ENCODE data around the gene DCUN1D4.
A peak's percentile ranks its signal among the peaks of the same experiment; 100 is the strongest.

The DCUN1D4 gene

GRCh38 chr4:51853027-51853682 is 10.2 kb downstream of the DCUN1D4 start:
- Histone ChIP-seq H3K27ac (replicated peaks) (no peak overlapping the region), H3K4me3 (replicated peaks; ENCODE audit: insufficient read depth, low read length) (no peak overlapping the region), H3K27me3 (ENCODE audit: insufficient read depth, poor library complexity, severe bottlenecking) (no peaks in the 10 kb centered on the region)
- TF ChIP-seq GABPA (IDR thresholded peaks at IDR 0.05; ENCODE audit: low read depth): no peak
- TF ChIP-seq POLR2AphosphoS5 (IDR thresholded peaks at IDR 0.05; ENCODE audit: low read depth): no peak
- no peak for TF ChIP-seq SPI1 (IDR thresholded peaks at IDR 0.05; ENCODE audit: borderline replicate concordance, low read depth)
- no peak for DNase-seq (ENCODE audit: low read depth in 1 of 2, low spot score in 1 of 2)

GRCh38 chr4:51855270-51855669 is 12.3 kb downstream of the DCUN1D4 start:
- no peaks in the 10 kb centered on the region for H3K27me3 ChIP-seq (ENCODE audit: insufficient read depth, poor library complexity, severe bottlenecking)
- H3K27ac ChIP-seq (replicated peaks): no peak overlapping the region
- no peak for DNase-seq (ENCODE audit: low read depth in 1 of 2, low spot score in 1 of 2)
- no peak overlapping the region for H3K4me3 ChIP-seq (replicated peaks; ENCODE audit: insufficient read depth, low read length)
- TF ChIP-seq CTCF (IDR thresholded peaks at IDR 0.05; ENCODE audit: insufficient read depth, low read length) (no peak), REST (IDR thresholded peaks at IDR 0.05; ENCODE audit: insufficient replicate concordance, low read depth) (no peak), GABPA (IDR thresholded peaks at IDR 0.05; ENCODE audit: low read depth) (no peak), POLR2AphosphoS5 (IDR thresholded peaks at IDR 0.05; ENCODE audit: low read depth) (no peak), SPI1 (IDR thresholded peaks at IDR 0.05; ENCODE audit: borderline replicate concordance, low read depth) (no peak)

GRCh38 chr4:51855751-51856150 is 12.8 kb downstream of the DCUN1D4 start:
- no peak for TF ChIP-seq POLR2AphosphoS5 (IDR thresholded peaks at IDR 0.05; ENCODE audit: low read depth)
- TF ChIP-seq CTCF (IDR thresholded peaks at IDR 0.05; ENCODE audit: insufficient read depth, low read length): no peak
- no peak for TF ChIP-seq REST (IDR thresholded peaks at IDR 0.05; ENCODE audit: insufficient replicate concordance, low read depth)
- no peak for TF ChIP-seq SPI1 (IDR thresholded peaks at IDR 0.05; ENCODE audit: borderline replicate concordance, low read depth)
- no peak for TF ChIP-seq GABPA (IDR thresholded peaks at IDR 0.05; ENCODE audit: low read depth)
- no peak for DNase-seq (ENCODE audit: low read depth in 1 of 2, low spot score in 1 of 2)
- no peak overlapping the region for H3K27ac ChIP-seq (replicated peaks)
- H3K27me3 ChIP-seq (ENCODE audit: insufficient read depth, poor library complexity, severe bottlenecking): no peaks in the 10 kb centered on the region
- no peak overlapping the region for H3K4me3 ChIP-seq (replicated peaks; ENCODE audit: insufficient read depth, low read length)

GRCh38 chr4:51858605-51859202 is 15.8 kb downstream of the DCUN1D4 start:
- H3K27me3 ChIP-seq (ENCODE audit: insufficient read depth, poor library complexity, severe bottlenecking): no peaks in the 10 kb centered on the region
- no peak overlapping the region for H3K4me3 ChIP-seq (replicated peaks; ENCODE audit: insufficient read depth, low read length)
- DNase-seq (ENCODE audit: low read depth in 1 of 2, low spot score in 1 of 2): no peak
- TF ChIP-seq SPI1 (IDR thresholded peaks at IDR 0.05; ENCODE audit: borderline replicate concordance, low read depth): peak; percentile 39; the same call in 1 of the 2 replicates
- TF ChIP-seq GABPA (IDR thresholded peaks at IDR 0.05; ENCODE audit: low read depth): no peak
- H3K27ac ChIP-seq (replicated peaks): no peak overlapping the region
